LNCAP (cell line): Measurements from ENCODE around the gene MED13.

ENCODE experiments used
- CTCF ChIP-seq: fragments of 450-650 bp; IDR thresholded peaks from 2 replicates; pipeline ENCODE4 v1.5.1; 2017; ENCODE audit warnings: mild to moderate bottlenecking

The MED13 gene

GRCh38 chr17:61907361-61907760, 157.7 kb downstream of the MED13 start:
- TF ChIP-seq CTCF: no peak

- TF ChIP-seq CTCF: no peak
Measured at GRCh38 chr17:61904094-61904710, 160.9 kb downstream of the MED13 start.

- no peak for TF ChIP-seq CTCF
Measured at GRCh38 chr17:61903251-61903650, 161.8 kb downstream of the MED13 start.

GRCh38 chr17:61897548-61898180, 167.4 kb downstream of the MED13 start:
- TF ChIP-seq CTCF: no peak

- TF ChIP-seq CTCF: no peak
Measured at GRCh38 chr17:61895391-61895790, 169.7 kb downstream of the MED13 start.
